DMS 273 treated with DMSO at 0.1 percent for 48 hours (cell line): ENCODE results near the gene TUBGCP2.

Experiments used
- DNase-seq: peaks from one replicate; lab custom pipeline; 2025; lab: John Stamatoyannopoulos, UW

Gene TUBGCP2, protein sequence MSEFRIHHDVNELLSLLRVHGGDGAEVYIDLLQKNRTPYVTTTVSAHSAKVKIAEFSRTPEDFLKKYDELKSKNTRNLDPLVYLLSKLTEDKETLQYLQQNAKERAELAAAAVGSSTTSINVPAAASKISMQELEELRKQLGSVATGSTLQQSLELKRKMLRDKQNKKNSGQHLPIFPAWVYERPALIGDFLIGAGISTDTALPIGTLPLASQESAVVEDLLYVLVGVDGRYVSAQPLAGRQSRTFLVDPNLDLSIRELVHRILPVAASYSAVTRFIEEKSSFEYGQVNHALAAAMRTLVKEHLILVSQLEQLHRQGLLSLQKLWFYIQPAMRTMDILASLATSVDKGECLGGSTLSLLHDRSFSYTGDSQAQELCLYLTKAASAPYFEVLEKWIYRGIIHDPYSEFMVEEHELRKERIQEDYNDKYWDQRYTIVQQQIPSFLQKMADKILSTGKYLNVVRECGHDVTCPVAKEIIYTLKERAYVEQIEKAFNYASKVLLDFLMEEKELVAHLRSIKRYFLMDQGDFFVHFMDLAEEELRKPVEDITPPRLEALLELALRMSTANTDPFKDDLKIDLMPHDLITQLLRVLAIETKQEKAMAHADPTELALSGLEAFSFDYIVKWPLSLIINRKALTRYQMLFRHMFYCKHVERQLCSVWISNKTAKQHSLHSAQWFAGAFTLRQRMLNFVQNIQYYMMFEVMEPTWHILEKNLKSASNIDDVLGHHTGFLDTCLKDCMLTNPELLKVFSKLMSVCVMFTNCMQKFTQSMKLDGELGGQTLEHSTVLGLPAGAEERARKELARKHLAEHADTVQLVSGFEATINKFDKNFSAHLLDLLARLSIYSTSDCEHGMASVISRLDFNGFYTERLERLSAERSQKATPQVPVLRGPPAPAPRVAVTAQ

DNA sequence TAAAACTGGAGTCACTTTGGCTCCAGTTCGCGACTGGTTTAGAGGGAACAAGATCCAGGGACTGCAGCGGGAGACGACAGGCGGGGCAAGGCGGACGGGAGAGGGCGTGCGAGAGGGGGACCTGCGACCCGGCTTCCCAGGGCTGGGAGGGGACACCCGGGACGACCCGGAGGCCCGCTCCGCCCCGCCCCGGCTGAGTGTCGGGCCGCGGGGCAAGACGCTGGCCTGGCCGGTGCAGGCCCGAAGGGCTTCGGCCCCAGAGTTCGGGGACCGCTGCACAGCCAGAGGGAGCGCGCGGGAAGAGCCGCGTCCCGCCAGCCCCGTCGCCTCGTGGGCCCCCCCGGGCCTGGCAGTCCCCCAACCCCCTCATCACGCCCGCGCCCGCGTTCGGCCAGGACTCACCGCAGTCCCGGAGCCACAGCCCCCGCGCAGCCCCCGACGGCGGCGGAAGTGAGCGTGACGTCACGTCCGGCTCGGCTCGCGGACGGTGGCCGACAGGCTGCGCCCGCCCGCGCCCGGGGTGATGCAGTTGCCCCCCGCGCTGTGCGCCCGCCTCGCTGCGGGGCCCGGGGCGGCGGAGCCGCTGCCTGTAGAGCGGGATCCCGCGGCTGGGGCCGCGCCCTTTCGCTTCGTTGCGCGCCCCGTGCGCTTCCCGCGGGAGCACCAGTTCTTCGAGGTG is at the start of gene TUBGCP2, which contains the start of gene ZNF511:
Gene TUBGCP2 (minus strand): TSS at position 452 of the 679 bp plus-strand sequence. CDS start 5,931 bp downstream, outside the sequence.
Gene ZNF511 (plus strand): TSS at position 494 of the 679 bp plus-strand sequence. CDS start 30 bp downstream, at position 524.
- DNase-seq: no peak

DNA sequence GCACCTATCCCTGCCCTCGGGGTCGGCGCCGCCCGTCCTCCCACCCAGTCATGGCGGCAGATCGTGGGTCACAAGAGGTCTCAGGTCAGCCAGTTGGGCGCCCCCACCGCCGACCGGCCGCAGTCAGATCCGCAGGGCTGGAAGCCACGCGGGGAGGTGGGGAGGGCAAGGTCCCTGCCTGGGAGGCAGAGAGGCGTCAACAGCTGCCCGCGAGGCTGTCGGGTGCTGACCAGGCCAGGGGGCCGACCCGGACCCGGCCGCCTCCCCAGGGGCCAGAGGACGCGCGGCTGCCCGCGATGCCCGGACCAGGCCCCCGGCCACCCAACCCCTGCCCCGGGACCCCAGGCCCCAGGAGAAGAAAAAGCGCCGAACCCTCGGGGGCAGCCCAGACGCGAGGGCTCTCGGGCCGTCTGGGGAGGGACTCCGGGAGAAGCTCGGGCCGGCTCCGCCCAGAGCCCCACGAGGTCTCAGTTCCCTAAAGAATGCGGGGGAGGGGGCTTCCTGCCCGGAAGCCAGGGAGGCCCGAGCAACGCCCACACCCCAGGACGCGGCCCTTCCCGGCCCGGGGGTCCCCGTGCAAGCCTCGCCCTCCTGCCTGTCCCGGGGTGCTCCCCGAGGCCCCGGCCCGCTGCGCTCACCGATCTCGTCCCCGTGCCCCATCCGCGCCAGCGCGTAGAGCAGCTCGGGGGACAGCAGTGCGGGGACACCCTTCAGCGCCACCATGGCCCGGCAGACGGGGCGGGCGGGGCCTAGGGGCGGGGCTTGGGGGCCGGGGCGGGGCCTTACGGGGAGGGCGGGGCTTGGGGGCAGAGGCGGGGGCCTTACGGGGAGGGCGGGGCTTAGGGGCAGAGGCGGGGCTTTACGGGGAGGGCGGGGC is 48.9 kb upstream of the TUBGCP2 start, which contains the start of gene FUOM:
Gene FUOM (minus strand): TSS at position 735 of the 877 bp plus-strand sequence. CDS start 12 bp downstream, at position 723.
- no peak for DNase-seq

DNA sequence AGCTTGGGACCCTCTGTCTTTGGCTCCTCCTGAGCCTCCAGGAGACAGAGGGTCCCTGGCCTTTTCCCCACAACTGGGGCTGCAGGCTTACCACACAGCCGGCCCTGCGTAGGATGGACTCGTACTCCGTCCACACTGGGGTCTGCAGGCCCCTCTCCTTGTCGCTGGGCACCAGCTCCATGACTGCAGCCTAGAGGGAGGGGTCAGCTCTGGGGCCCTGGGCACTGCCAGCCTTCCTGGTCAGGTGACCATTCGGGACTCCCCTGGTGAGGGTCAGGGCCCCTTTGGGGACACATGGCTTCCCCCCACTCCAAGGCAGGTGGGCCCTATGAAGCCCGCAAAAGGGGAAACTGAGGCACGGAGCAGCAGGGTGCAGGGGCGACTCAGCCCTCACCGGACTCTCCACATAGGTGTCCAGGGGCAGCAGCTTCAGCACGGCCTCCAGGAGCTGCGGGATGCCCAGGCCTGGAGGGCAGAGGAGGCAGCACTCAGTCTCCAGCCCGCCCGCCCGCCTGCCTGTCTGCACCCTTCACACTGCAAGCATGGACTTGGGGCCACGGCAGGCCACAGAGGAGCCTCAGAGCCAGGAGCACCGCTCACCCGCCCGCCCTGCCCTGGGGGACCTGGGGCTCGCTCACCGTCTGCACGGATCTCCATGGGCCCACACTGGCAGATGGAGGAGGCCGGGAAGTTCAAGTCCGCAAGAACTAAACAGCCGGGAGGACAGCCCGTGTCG is 48.0 kb upstream of the TUBGCP2 start:
- DNase-seq: no peak

DNA sequence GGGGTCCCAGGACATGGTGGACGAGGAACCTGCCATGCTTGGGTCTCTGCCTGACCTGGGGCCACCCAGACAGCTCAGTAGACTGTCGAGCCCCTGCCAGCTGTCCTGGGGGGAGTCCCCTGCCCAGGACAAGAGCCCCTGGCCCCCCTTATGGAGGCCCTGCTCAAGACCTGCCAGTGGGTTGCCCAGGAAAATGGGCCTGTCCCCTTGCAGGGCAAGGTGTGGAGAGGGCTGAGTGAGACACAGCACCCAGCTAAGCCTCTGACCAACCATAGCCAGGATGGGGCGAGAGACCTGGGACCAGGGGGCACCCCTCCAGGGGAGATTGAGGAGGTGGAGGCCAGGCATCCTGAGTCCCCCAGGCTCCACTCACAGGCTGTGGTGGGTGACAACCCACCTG is 47.3 kb upstream of the TUBGCP2 start:
- DNase-seq: no peak

DNA sequence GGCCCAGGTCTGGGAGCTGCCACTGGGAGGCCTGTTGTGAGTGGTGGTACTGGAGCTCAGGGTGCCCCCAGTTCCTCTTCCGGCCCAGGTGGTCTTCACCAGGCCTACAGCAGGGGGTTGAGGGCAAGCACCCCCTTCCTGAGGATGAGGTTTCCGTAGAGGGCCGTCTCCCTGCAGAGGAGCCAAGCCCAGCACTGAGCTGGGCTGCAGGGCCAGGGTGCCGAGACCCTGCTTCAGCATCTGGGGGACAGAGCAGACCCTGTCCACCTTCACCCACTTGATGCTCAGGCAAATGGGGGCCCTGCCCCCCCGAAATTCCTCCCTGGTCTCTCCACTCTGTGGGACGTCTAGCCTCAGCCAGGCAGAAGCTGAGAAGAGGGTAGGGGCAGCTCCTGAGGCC is 46.6 kb upstream of the TUBGCP2 start:
- DNase-seq: no peak

DNA sequence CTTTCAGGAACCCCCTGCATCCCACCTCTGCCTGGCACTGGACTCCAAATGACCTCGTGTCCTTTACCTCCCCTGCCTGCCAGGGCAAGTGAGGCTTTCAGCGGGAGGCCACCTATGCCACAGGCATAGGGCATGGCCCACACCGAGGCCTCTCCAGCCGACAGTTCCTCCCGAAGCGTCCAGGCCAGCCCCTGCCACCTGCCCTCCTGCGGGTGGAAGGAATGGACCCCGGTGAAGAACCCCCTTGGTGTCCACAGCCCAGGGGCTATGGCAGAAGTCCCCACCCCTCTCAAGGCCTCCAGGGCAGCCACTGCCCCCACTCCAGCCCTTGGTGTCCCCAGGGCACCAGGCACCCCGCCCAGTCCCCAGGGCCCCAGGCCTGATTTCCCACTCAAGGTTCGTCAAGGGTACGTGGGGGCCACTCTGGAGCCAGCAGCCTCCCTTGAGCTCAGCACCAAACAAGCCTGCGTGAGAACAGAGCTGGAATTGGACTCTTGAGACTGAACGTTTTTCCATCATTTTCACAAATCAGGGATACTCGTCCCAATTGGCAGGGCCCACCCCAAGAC is 46.1 kb upstream of the TUBGCP2 start:
- DNase-seq: no peak

DNA sequence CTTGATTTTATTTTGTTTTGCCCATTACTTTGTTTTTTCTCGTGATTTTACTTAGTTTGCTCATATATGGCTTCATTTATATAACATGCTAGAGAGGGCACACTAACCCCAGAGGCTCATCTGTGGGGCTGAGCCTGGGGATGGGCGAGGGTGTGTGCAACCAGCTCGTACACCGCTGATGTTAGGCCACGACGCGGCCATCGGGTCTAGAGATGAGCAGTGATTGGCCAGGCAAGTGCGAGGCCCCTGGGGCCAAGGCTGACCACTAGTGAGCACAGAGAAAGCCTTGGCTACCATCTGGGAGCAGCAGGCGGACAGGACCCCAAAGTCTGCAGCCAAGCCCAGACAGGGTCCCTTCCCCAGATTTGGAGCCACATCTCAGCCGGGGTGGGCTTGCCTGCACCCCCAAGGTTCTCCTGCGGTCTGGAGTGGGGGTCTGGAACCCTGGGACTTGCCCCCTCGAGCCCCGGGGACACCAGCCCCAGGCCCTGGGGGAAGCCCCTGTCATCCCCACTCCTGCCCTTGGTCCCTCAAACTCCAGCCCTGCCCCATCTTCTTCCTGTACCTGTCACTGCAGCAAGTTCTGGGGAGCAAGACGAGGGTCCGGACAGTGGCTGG is 45.4 kb upstream of the TUBGCP2 start:
- no peak for DNase-seq

DNA sequence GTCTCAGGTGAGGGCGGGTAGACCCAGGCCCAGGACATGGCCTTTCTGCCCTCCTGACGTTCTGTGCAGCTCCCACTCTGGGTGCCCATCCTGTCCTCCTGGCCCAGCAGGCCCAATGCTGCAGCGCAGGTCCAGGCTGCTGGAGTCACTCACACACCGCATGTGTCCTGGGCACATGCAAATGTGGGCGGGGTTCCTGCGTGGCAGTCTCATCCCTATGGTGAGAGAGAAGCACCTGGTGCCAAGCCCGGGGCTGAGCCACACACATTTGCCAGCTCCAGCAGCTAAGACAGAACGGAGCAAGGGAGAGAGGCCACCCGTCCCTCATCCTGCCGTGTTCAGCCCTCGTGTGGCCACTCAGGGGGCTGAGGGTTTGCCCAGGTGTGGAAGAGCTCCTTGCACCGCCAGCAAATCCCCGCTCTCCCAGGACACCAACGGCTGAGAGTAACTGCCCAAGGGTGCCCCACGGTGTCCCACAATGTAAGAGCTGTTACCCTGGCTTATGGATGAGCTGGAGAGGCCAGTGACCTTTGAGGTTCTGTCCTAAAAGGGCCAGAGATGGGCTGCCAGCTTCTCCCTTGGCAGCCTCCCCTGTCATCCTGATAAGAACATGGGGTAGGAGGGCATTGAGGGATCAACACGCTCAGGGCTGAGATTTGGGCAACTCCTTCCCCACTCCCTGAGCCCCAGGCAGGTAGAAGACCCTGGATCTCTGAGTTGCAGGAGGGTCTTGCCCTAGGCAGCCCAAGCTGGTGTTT is 44.7 kb upstream of the TUBGCP2 start:
- no peak for DNase-seq

DNA sequence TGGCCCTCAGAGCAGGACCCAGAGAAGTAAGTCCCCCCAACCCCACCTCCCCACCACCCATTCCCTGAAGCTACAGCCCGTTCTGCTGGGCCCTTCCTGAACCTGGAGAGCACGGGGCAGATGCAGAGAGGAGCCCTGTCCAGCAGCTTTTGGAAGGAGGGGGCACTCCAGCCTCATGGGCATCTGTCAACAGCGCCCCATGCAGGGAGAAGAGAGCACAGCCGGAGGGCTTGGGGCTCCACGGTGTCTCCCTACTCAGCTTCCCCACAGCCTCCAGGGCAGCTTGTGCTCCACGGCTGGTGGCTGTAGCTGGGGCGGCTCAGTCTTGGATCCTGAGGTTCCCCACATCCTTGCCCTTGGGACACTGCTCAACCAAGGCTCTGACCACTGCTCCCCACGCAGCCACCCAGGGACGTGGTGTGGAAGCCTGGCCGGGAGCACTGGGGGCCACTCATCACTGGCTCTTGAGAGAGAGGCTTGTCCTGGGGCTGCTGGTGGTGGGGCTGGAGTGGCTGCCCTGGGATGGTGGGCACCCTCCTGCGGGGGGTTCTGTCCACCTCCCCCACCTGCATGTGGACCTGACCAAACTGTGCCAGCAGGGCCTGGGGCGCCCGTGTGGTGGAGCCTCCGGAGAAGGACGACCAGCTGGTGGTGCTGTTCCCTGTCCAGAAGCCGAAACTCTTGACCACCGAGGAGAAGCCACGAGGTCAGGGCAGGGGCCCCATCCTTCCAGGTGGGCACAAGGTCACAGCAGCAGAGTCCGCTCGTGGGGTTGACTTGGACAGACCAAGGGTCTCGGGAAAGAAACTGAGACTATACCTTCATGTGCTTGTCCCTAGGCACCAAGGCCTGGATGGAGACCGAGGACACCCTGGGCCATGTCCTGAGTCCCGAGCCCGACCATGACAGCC is 43.0 kb upstream of the TUBGCP2 start:
- no peak for DNase-seq

DNA sequence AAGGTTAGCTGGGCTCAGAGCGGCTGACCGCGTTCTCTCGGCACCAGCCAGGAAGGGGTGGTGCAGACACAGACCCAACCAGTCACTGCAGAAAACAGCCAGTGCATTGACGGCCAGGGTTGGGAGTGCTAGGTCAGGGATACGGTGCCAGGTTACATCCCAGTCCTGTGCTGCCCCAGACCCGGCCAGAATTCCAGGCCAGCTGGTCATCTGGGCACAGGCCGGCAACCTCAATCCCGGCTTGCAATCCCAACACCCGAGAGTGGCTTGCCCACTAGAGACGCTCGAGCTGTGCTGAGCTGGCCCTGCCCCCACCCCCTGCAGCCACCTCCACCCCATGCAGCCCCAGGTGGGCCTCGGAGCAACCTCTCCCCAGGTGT is 42.3 kb upstream of the TUBGCP2 start:
- DNase-seq: no peak

DNA sequence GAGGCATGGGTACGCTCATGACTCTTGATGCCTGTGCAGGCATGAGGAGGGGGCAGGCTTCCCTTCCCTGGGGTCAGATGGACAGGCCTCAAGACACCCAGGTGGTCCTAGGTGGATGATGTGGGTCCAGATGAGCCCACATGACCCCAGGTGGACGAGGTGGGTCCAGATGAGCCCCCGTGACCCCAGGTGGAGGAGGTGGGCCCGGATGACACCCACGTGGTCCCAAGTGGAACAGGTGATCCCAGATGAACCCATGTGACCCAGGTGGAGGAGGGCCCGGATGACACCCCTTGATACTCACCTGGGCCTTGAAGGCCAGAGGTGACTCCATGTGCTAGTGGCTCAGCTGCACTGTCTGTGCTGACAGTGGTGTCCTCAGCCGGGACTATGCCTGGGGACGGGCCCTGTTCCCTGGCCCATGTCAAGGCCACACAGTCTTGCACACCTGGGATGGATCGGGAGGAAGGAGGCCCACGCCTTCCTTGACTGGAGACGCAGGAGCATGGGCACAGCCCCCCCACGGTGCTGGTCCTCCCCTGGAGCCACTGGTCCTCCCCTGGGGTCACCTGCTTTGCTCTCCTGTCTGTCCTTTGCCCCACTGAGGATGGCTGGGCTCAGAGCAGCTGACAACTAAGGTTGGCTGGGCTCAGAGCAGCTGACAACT is 41.7 kb upstream of the TUBGCP2 start:
- DNase-seq: no peak

DNA sequence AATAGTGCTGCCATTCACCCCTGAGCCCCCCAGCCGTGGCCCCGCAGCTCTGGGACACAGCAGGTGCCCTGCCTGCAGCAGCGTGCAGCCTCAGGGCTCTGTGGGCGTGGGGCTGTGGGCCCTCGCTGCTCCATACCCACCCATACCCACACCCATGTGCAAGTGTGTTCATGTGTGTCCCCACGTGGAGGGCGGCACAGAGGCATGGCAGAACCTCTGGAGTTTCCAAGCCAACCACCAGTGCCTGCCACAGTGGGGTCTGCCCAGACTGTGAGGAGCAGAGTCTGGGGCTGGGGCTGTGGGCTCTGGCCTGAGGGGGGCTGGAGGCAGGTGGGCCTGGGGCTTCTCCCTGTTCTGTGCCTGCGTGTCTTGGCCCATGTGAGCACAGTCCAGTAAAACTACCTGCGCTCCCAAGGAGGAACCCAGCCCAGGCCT is 40.9 kb upstream of the TUBGCP2 start:
- DNase-seq: no peak

DNA sequence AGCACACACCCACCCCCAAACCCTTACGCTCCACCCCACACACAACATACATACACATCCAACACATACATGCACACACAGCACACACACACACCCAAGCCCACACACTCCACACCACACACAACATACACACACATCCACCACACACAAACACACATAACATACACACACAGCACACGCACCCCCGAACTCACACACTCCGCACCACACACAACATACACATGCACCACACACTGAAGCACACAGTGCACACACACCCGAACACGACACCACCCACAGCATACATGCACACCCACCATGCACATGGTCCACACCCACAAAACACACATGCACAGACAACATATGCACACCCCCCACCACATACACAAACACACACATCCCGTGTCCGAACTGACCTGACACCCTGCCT is 40.5 kb upstream of the TUBGCP2 start:
- DNase-seq: no peak

DNA sequence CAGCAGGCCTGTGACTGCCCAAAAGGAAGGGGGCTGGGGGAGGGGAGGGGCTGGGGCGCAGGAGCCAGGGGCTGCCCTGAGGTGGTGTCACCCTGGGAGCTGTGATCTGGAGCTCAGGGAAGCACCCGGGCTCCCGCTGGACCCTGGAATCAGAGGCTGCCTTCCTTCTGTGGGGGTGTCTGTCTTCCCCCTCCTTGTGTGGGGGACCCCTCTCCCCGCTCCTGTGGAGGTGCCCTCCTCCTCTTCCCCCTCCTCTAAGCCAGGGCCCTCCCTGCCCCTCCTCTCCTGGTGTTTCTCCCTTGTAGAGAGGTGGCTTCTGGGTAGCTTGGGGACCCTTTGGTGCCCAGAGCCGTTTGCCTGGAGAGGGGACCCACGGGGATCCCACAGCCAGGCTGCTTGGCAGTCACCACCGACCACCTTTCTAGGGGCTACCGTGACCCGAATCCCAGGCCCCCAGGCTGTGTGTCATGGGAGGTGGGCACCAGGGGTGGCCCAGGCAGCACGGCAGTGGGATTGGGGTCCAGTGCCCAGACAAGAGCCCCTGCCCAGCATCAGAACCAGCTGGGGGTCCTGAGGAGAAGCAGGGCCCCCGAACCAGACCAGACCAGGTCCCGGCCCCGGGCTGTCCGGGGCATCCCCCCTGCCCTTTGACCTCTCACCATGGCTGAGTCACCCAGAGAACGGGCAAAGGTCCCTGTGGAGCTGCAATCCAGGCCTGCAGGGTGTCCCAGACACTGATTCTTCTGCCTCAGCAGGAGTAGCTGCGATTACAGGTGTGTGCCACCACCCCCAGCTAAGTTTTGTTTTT is 39.2 kb upstream of the TUBGCP2 start:
- no peak for DNase-seq

DNA sequence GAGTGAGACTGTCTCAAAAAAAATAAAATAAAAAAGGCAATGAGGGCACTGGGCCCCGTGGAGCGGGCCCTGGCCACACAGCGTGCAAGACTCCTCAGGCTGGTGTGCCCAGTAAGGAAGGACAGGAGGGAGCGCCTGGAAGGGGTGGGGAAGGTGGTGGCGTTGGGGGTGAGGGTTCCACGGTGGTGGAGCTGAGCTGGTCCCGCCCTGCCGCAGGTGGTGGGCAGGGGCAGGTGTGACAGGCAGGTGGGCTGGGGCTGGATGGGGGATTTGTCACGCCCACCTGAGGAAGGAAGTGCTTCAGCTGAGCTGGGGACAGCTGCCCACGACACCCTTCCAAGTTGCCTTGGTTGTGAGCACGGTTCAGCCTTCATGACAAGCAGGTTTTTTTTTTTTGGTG is 37.7 kb upstream of the TUBGCP2 start:
- no peak for DNase-seq

DNA sequence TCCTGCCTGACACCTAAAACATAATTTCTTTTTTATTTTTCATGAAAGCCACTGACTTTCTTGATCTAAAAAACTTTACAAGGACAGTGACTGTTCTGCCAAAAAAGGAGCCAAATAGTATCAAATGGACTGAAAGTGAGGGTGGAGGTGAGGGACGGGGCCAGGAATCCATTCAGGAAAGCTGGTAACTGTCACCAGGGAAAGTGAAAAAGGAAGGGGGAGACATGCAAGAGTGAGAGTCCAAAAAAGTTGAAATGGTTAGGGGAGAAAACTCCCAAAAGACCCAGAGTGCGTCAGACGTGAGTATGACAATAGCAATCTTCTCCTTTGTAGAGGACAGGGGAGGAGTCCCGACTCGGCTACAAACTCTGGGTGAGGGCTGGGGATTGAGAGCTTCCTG is 35.6 kb upstream of the TUBGCP2 start:
- no peak for DNase-seq
